Hepatocyte (in vitro differentiated cells): ENCODE data around the gene WDFY2.

ENCODE experiments used
- CTCF ChIP-seq: fragments of 200-600 bp; sonication (generic); IDR thresholded peaks from 2 replicates; pipeline ENCODE4 v1.5.1; 2016; ENCODE audit warnings: antibody characterized with exemption, mild to moderate bottlenecking; ENCODE audit not compliant: poor library complexity
- EZH2phosphoT487 ChIP-seq: fragments of 200-600 bp; sonication (generic); IDR thresholded peaks from one replicate; pipeline ENCODE4 v1.6.1; 2018; ENCODE audit warnings: antibody characterized with exemption, mild to moderate bottlenecking, low read depth, moderate library complexity; ENCODE audit not compliant: unreplicated experiment, severe bottlenecking

DNA sequence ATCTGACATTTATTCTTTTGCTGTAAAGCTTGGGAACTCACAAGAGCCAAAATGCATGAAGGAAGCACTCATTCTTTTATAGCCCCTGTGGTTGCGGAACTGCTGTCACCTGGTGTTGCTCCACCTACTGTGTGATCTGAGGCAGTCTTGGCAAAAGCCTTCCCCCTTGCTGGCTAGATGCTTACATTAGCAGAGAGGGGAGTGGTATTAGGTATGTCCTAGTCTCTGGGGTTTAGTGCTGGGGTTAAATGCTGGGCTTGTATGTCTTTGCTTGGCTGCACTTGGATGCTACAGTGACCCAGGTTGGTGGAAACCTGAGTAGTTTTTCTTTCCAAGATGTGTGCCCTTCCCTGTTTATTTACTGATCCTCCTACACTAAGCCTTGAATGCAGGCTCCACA, 99.3 kb downstream of the WDFY2 start:
- TF ChIP-seq EZH2phosphoT487, result no peak
- TF ChIP-seq CTCF, result no peak
